ENCODE data around the gene ATP6V0A4. TPM values are rescaled to one million over a fixed set of nuclear protein-coding genes. Genes with fewer than 3 reads are reported as not detected.
A peak's percentile ranks its signal among the peaks of the same experiment; 100 is the strongest.

Gene ATP6V0A4
- 10 to 100 TPM; 49.7 to 67.9 (median 64.7) TPM for polyA plus RNA-seq (ENCODE audit: insufficient read length in 3 of 3)
- long read RNA-seq, donor 1, partial matches to known transcripts: 0 of 13 reads
- long read RNA-seq, donor 1, other reads (novel, unspliced or antisense): 11 of 13 reads
- long read RNA-seq, donor 2: 0 reads
- long read RNA-seq, donor 3, partial matches to known transcripts: 20 of 24 reads
- long read RNA-seq, donor 3, other reads (novel, unspliced or antisense): 0 of 24 reads
- long read RNA-seq, donor 4, partial matches to known transcripts: 66 of 69 reads
- long read RNA-seq, donor 4, other reads (novel, unspliced or antisense): 0 of 69 reads
- long read RNA-seq, donor 5: 0 reads
- long read RNA-seq, donor 6, partial matches to known transcripts: 85 of 85 reads
- long read RNA-seq, donor 6, other reads (novel, unspliced or antisense): 0 of 85 reads
- long read RNA-seq, donor 7, partial matches to known transcripts: 11 of 32 reads
- long read RNA-seq, donor 7, other reads (novel, unspliced or antisense): 19 of 32 reads
- long read RNA-seq, donor 8: 0 reads
- long read RNA-seq, donor 9, partial matches to known transcripts: 42 of 44 reads
- long read RNA-seq, donor 9, other reads (novel, unspliced or antisense): 0 of 44 reads
- long read RNA-seq, donor 10, partial matches to known transcripts: 97 of 100 reads
- long read RNA-seq, donor 10, other reads (novel, unspliced or antisense): 0 of 100 reads
- long read RNA-seq, donor 11, partial matches to known transcripts: 13 of 18 reads
- long read RNA-seq, donor 11, other reads (novel, unspliced or antisense): 0 of 18 reads
- long read RNA-seq, donor 12, partial matches to known transcripts: 24 of 28 reads
- long read RNA-seq, donor 12, other reads (novel, unspliced or antisense): 0 of 28 reads
- long read RNA-seq, donor 13: 0 reads
- long read RNA-seq, donor 14, partial matches to known transcripts: 9 of 22 reads
- long read RNA-seq, donor 14, other reads (novel, unspliced or antisense): 11 of 22 reads
- long read RNA-seq, donor 15, partial matches to known transcripts: 11 of 22 reads
- long read RNA-seq, donor 15, other reads (novel, unspliced or antisense): 11 of 22 reads
- long read RNA-seq, donor 16, transcript ATP6V0A4-202 (21 exons, 2,709 nt): major isoform, 9 of 207 reads
- long read RNA-seq, donor 16, partial matches to known transcripts: 188 of 207 reads
- long read RNA-seq, donor 16, other reads (novel, unspliced or antisense): 6 of 207 reads

DNA sequence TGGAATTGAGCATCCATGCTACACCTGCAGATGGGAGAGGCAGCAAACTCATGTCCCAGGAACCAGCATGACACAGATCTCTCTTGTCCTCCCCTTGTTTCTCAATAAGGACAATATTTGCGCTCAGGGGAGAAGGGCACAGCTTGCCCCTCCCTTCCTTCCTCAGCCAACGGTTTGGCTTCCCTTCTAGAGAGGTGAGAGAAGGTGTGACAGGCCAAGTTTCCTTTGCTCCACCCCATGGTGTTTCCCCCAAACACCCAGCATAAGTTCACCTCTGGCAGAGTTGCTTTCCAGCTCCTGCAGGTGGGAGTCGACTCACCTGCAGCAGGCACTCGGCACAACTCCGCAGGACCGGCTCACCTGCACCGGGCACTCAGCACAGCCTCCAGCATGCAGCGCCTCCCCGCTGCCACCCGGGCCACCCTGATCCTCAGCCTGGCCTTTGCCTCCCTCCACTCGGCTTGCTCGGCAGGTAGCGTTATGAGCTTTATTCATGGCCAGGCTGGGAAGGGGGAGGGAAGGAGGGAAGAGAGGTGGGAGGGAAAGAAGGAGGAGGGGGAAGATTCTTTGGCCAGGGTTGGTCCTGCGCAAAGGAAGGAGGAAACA is at the start of gene ATP6V0A4, which contains the start of gene TMEM213:
Gene ATP6V0A4 (minus strand): TSS at position 482 of the 606 bp plus-strand sequence. CDS start 26,949 bp downstream, outside the sequence.
Gene TMEM213 (plus strand): TSS at position 280 of the 606 bp plus-strand sequence. CDS start 111 bp downstream, at position 391.
- DNase-seq (ENCODE audit: extremely low read depth in 1 of 11, low read depth in 9 of 11, low spot score in 4 of 11): peak in 3 of 11 donors; percentile 5 to 33 (median 12)

DNA sequence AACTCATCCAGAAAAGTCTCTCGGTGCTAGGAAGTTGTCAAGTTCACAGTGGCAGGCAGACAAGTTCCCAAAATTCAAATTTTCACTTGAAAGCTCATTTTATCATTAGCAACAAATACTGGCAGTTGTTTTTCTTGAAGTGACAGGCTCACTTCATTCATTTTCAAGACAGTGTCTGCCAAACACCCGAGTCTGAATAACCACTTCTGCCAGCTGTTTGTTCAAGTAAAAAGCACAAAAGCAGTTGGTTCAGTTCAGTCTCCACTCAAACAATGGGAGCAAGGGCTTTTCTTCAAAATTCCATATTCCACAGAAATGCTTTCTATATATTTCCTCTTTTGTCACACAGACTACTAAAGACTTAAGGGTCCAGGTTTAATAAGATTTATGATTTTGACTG is 47.7 kb upstream of the ATP6V0A4 start:
- no peak for DNase-seq (ENCODE audit: extremely low read depth in 1 of 11, low read depth in 9 of 11, low spot score in 4 of 11)

DNA sequence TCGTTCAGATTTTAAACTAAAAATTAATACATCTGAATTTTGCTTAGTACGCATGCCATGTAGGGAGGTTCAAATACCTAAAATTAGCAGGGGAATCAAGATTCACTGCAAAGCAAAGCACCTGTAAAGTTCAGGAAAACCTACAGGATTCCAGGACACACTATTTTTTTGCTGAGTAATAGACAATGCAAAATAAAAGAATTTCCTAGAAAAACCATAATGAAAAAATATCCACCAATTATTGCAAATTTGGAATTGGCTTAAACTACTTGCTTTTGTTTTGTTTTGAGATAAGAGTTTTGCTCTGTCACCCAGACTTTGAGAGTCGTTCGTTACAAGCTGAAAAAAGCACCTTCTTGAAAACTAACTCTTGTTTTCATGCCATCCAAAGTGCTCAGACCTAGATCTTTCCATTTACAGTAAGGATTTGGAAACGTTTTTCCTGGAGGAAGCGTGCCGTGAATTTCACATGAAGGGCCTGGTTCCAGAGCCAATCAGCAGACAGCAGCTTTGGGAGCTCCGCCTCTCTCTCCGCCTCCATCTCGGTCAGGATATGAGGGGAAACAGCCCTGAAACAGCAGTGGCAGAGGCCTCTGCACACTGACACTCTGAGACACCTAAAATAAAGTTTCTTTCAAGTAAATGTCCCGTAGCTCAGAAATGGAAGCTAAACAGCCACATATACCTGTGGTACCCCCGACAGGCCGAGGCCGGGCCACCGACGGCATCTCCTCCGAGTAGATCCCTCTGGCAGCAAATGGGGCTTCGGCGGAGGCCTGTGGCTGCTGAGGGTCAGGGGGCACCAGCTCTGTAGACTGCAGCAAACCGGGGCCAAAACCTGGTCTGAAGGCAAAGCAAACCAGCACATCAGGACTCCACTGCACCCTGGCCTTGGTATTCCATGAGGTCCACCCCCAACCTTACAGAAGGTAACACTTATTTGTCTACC is 45.9 kb upstream of the ATP6V0A4 start:
- DNase-seq (ENCODE audit: extremely low read depth in 1 of 11, low read depth in 9 of 11, low spot score in 4 of 11): no peak

DNA sequence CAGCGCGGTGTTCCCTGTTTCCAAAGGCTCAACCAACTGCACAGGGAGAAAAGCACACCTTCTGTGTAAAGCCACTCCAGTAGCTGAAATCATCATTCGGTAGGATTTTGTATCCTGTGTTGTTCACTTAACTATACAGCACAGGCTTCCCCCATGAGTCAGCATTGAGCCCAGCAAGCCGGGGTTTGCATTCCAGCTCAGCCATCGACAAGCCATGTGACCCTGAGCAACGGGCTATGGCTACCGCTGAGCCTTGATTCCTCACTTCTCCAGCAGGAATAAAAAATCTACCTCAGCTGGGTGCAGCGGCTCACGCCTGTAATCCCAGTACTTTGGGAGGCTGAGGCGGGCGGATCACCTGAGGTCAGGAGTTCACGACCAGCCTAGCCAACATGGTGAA is 44.1 kb upstream of the ATP6V0A4 start:
- DNase-seq (ENCODE audit: extremely low read depth in 1 of 11, low read depth in 9 of 11, low spot score in 4 of 11): no peak

DNA sequence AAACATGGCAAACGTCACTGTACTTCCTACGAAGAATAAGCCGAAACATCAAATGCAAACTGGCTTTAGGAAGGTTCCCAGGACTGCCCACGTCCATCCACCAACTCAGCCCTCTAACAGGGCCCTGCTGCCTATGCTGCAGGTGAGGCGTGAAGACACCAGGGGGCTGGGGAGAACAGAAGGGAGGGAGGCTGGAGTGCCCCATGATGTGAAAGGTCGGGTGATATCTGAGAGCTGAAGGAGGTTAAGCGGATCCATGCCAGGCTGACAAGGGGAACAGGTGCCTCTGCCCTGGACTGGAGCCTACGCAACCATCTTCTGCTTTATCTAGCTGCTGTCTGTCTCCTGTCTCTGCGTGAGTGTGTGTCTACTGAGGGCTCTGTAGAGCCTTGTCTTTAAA is 40.2 kb upstream of the ATP6V0A4 start:
- DNase-seq (ENCODE audit: extremely low read depth in 1 of 11, low read depth in 9 of 11, low spot score in 4 of 11): peak in 1 of 11 donors; percentile 13

DNA sequence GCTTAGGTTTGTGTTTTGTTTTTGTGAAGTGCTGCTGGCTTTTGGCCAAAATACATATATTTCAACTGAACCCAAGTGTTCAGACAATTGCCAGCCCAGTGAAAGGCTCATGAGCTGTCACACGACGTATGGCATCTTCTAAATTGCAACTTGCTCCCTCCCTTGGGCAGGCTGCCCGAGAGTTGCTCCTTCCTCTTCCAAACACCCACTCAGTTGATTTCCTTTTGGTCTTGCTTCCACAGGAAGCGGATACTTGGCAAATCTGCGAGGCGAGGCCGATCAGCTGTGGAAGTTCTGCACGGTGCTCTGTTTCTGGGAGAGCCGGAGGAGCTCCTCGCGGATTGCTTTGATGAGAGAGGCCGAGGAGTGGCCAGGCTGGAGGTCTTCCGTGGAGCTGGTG is 39.6 kb upstream of the ATP6V0A4 start:
- DNase-seq (ENCODE audit: extremely low read depth in 1 of 11, low read depth in 9 of 11, low spot score in 4 of 11): peak in 4 of 11 donors; percentile 5 to 9 (median 7)

DNA sequence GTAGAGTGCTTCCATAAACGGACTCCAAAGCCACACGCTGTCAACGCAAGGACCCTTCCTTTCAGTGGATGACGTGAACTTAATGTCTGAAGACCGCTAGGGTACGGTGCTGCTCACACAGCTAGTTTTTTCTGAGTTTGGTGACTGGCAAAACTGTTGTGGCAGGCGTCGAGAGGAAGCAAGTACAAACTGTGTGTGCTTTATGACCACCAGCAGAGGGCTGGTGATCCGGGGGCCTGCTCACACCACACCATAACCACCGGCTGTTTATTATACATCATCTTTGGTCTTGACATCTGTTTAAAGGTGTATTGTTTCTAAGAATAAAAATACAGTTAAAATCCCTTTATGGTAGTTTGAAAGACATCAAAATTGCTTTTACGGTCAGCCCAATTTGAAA is 37.1 kb upstream of the ATP6V0A4 start:
- no peak for DNase-seq (ENCODE audit: extremely low read depth in 1 of 11, low read depth in 9 of 11, low spot score in 4 of 11)

DNA sequence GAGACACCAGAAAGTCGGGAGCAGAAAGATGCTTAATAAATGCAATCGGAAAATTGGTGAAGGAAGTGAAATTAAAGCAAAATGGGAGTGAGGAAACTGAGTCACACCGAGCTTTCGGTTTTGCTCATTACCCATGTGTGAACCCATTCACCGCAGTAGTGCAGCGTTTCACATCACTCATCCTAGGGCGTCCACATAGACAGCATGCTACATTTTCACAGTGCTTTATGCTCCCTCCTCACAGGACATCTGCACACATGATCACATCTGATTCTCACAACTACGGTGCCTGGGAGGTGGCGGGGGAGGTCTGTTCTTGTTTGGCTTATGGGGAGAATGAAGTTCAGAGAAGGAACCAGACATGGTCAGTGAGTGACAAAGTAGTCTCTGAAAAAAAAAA is 36.6 kb upstream of the ATP6V0A4 start:
- no peak for DNase-seq (ENCODE audit: extremely low read depth in 1 of 11, low read depth in 9 of 11, low spot score in 4 of 11)

DNA sequence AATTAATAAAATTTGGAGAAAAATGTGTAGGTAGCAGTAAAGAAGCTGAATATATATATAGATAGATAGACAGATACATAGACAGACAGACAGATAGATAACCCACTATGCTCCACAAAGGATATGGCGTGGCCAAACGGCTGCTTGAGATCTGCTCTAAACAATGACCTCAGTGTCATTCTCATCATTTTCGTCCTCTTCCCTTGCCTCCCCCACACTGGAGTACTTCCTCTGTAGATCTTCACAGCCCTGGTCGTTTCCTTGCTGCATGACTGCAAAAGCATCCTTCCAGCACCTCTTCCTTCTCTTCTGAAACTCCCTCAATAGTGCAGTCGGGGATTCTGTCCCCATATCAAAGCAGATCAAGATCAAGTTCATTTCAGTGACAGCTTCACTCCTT is 35.6 kb upstream of the ATP6V0A4 start:
- DNase-seq (ENCODE audit: extremely low read depth in 1 of 11, low read depth in 9 of 11, low spot score in 4 of 11): no peak

DNA sequence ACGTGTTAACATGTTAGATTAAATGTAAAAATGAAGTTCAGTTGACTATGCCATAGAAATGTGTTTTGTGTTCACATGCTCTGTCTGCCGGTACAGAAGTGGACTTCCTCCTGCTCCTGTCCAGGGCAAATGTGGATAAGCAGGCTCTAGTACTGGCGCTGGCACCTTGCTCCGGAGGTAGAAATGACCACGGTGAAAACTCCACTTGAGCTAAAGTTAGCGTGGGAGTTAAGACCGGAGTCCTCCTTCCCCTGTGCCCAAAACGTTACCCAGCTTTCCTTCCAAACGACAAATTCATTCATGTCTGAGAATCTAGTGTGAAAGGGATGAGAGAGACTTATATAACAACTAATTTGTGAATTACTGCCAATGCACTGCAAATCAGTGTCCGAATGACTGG is 35.0 kb upstream of the ATP6V0A4 start:
- no peak for DNase-seq (ENCODE audit: extremely low read depth in 1 of 11, low read depth in 9 of 11, low spot score in 4 of 11)

DNA sequence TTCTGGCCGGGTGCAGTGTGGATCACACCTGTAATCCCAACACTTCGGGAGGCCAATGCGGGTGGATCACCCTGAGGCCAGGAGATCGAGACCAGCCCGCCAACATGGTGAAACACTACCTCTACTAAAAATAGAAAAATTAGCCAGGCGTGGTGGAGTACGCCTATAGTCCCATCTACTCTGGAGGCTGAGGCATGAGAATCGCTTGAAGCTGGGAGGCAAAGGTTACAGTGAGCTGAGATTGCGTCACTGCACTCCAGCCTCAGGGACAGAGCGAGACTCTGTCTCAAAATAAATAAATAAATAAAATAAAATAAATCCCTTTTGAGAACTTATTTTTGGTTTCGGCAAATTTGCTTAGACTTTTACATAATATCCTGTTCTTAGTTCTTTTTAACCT is 31.3 kb upstream of the ATP6V0A4 start:
- no peak for DNase-seq (ENCODE audit: extremely low read depth in 1 of 11, low read depth in 9 of 11, low spot score in 4 of 11)

DNA sequence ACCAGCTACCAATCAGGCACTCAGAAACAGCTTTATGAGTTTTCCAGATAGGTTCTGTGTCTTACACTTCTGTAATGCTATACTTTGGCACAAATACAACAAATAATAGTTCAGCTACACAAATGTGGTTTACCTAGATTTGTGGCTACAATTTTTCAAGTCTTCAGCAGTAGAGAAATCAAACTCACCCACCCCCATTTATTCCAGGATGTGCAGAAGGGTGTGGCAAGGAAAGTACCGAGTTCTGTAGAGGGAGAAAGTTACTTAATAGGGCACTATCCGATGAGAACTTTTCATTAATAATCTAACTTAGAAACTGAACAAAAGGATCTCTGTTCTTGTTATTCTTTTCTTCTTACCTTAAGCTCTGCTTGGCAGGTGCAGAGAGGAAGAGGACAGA is 30.3 kb upstream of the ATP6V0A4 start:
- no peak for DNase-seq (ENCODE audit: extremely low read depth in 1 of 11, low read depth in 9 of 11, low spot score in 4 of 11)

DNA sequence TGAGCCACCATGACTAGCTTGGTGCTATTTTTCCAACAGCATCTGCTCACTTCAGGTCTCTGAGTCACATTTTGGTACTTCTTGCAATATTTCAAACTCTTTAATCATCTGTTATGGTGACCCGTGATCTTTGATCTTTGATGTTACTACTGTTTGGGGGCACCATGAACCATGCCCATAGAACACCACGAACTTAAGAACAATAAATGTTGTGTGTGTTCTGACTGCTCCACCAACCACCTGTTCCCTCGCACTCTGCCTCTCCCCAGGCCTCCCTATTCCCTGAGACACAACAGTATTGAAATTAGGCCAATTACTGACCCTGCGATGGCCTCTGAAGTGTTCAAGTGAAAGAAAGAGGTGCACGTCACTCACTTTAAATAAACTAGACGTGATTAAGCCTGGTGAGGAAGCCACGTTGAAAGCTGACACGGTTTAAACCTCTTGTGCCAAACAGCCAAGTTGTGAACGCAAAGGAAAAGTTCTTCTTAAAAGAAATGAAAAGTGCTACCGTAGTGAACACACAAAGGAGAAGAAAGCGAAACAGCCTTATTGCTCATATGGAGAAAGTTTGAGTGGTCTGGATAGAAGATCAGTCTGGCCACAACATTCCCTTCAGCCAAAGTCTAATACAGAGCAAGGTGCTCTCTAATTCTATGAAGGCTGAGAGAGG is 27.2 kb upstream of the ATP6V0A4 start:
- DNase-seq (ENCODE audit: extremely low read depth in 1 of 11, low read depth in 9 of 11, low spot score in 4 of 11): no peak

DNA sequence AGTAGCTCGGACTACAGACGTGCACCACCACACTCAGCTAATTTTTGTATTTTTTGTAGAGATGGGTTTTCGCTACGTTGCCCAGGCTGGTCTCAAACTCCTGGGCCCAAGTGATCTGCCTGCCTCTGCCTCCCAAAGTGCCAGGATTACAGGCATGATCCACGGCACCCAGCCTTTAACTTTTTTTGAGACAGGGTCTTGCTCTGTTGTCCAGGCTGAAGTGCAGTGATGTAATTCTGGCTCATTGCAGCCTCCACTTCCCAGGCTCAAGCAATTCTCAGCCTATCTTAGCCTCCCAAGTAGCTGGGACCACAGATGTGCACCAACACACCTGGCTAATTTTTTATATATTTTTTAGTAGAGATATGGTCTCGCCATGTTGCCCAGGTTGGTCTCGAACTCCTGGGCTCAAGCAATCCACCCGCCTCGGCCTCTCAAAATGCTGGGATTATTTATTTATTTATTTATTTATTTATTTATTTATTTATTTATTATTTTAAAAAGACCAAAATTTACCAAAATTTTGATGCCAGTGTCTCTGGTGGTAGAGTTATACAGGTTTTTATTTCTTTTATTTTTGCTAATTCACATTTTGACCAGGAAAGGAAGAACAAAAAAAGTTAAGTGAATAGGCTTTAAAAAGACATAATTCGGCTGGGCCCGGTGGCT is 25.0 kb upstream of the ATP6V0A4 start:
- no peak for DNase-seq (ENCODE audit: extremely low read depth in 1 of 11, low read depth in 9 of 11, low spot score in 4 of 11)

DNA sequence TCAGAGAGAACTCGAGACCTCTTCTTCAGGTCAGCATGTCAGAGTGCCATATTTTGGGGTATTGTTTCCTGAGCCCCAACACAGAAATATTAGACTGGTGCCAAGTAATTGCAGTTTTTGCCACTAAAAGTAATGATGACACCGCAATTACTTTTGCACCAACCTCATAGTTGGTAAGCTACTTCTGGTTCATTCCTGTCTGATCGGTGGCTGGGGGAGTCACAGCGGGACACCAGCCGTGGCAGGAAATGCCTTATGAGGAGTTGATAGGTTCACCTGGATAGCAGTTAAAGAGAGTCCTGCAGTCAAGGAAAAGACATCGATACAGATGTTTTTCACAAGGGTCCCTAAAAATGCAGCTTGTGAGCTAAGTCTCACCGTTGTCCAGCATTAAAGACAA is 23.9 kb upstream of the ATP6V0A4 start:
- no peak for DNase-seq (ENCODE audit: extremely low read depth in 1 of 11, low read depth in 9 of 11, low spot score in 4 of 11)

DNA sequence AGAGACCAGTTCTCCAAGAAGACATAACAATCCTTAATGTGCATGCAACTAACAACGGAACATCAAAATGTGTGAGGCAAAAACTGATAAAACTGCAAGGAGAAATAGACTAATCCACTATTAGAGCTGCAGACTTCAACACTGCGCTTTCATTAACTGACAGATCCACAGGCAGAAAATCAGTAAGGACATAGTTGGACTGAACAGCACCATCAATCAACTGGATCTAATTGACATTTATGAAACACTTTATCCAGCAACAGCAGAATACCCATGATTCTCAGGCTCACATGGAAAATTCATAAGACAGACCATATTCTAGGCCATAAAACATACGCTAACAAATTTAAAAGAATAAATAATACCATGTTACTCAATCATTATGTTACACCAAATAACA is 21.6 kb upstream of the ATP6V0A4 start:
- DNase-seq (ENCODE audit: extremely low read depth in 1 of 11, low read depth in 9 of 11, low spot score in 4 of 11): no peak

DNA sequence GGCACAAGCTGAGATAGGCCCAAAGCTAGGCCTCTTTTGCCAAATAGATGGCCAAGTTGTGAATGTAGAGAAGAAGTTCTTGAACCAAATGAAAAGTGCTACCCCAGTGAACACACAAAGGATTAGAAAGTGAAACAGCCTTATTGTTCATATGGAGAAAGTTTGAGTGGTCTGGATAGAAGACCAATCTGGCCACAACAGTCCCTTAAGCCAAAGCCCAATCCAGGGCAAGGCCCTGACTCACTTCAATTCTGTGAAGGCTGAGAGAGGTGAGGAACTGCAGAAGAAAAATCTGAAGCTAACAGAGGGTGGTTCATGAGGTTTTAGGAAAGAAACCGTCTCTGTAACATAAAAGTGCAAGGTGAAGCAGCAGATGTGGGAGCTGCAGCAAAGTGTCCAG is 18.7 kb upstream of the ATP6V0A4 start:
- DNase-seq (ENCODE audit: extremely low read depth in 1 of 11, low read depth in 9 of 11, low spot score in 4 of 11): no peak
